Measurements from ENCODE around the gene SORBS1. TPM values are rescaled to one million over a fixed set of nuclear protein-coding genes. Genes with fewer than 3 reads are reported as not detected.

The SORBS1 gene
- total RNA-seq, 1 donor from 2014 or later = 221 TPM

- no peak for DNase-seq
- Mint-ChIP-seq H3K27me3 (ENCODE audit: unreplicated experiment) (peaks cover 5% of the 10 kb centered on the region), H3K27ac (ENCODE audit: unreplicated experiment) (peak overlapping the region; percentile 77), H3K9me3 (ENCODE audit: unreplicated experiment) (peaks cover 7% of the 10 kb centered on the region), H3K36me3 (ENCODE audit: unreplicated experiment) (no peaks in the 10 kb centered on the region), H3K4me3 (ENCODE audit: unreplicated experiment) (peak overlapping the region; percentile 50), H3K4me1 (ENCODE audit: low read depth, unreplicated experiment) (peaks cover 31% of the 10 kb centered on the region)
- TF ChIP-seq CTCF (IDR thresholded peaks at IDR 0.05; ENCODE audit: partially characterized antibody, unreplicated experiment) = no peak
Observed at GRCh38 chr10:95416270-95416669, 144.9 kb downstream of the SORBS1 start.

- peak overlapping the region; percentile 50 for H3K4me3 Mint-ChIP-seq (ENCODE audit: unreplicated experiment)
- H3K27me3 Mint-ChIP-seq (ENCODE audit: unreplicated experiment) = peaks cover 5% of the 10 kb centered on the region
- TF ChIP-seq CTCF (IDR thresholded peaks at IDR 0.05; ENCODE audit: partially characterized antibody, unreplicated experiment) = no peak
- peaks cover 7% of the 10 kb centered on the region for H3K9me3 Mint-ChIP-seq (ENCODE audit: unreplicated experiment)
- H3K27ac Mint-ChIP-seq (ENCODE audit: unreplicated experiment) = peak overlapping the region; percentile 77
- no peaks in the 10 kb centered on the region for H3K36me3 Mint-ChIP-seq (ENCODE audit: unreplicated experiment)
- peak; percentile 42 for DNase-seq
- H3K4me1 Mint-ChIP-seq (ENCODE audit: low read depth, unreplicated experiment) = peaks cover 33% of the 10 kb centered on the region
Observed at GRCh38 chr10:95415621-95416031, 145.5 kb downstream of the SORBS1 start.

GRCh38 chr10:95414844-95415485, 146.2 kb downstream of the SORBS1 start:
- Mint-ChIP-seq H3K27me3 (ENCODE audit: unreplicated experiment) (peaks cover 3% of the 10 kb centered on the region), H3K9me3 (ENCODE audit: unreplicated experiment) (peaks cover 7% of the 10 kb centered on the region), H3K4me3 (ENCODE audit: unreplicated experiment) (peak overlapping the region; percentile 36), H3K36me3 (ENCODE audit: unreplicated experiment) (no peaks in the 10 kb centered on the region), H3K27ac (ENCODE audit: unreplicated experiment) (peak overlapping the region; percentile 77), H3K4me1 (ENCODE audit: low read depth, unreplicated experiment) (peaks cover 36% of the 10 kb centered on the region)
- DNase-seq = no peak
- no peak for TF ChIP-seq CTCF (IDR thresholded peaks at IDR 0.05; ENCODE audit: partially characterized antibody, unreplicated experiment)

- TF ChIP-seq CTCF (IDR thresholded peaks at IDR 0.05; ENCODE audit: partially characterized antibody, unreplicated experiment) = no peak
- Mint-ChIP-seq H3K27me3 (ENCODE audit: unreplicated experiment) (peaks cover 3% of the 10 kb centered on the region), H3K4me1 (ENCODE audit: low read depth, unreplicated experiment) (peaks cover 38% of the 10 kb centered on the region), H3K4me3 (ENCODE audit: unreplicated experiment) (peak overlapping the region; percentile 37), H3K36me3 (ENCODE audit: unreplicated experiment) (no peaks in the 10 kb centered on the region), H3K9me3 (ENCODE audit: unreplicated experiment) (peaks cover 5% of the 10 kb centered on the region), H3K27ac (ENCODE audit: unreplicated experiment) (peak overlapping the region; percentile 77)
- DNase-seq = no peak
Observed at GRCh38 chr10:95414016-95414830, 146.9 kb downstream of the SORBS1 start.

GRCh38 chr10:95413588-95413987, 147.6 kb downstream of the SORBS1 start:
- Mint-ChIP-seq H3K27me3 (ENCODE audit: unreplicated experiment) (peaks cover 3% of the 10 kb centered on the region), H3K9me3 (ENCODE audit: unreplicated experiment) (peaks cover 5% of the 10 kb centered on the region), H3K4me1 (ENCODE audit: low read depth, unreplicated experiment) (peaks cover 44% of the 10 kb centered on the region), H3K27ac (ENCODE audit: unreplicated experiment) (no peak overlapping the region), H3K4me3 (ENCODE audit: unreplicated experiment) (no peak overlapping the region), H3K36me3 (ENCODE audit: unreplicated experiment) (no peaks in the 10 kb centered on the region)
- TF ChIP-seq CTCF (IDR thresholded peaks at IDR 0.05; ENCODE audit: partially characterized antibody, unreplicated experiment) = no peak
- DNase-seq = no peak

Measured in glutamatergic neuron (in vitro differentiated cells).